NCI-H128 (cell line): ENCODE measurements around the gene ECI1.

ENCODE experiments used
- DNase-seq: peaks from one replicate; lab custom pipeline; 2025; ENCODE audit not compliant: unreplicated experiment; lab: John Stamatoyannopoulos, UW

Gene ECI1

GRCh38 chr16:2197765-2198164 lies 53.6 kb downstream of the ECI1 start:
- no peak for DNase-seq

GRCh38 chr16:2196981-2197511 lies 54.3 kb downstream of the ECI1 start:
- DNase-seq, result no peak

- DNase-seq, result no peak
These were observed 55.0 kb downstream of the ECI1 start, which contains the start of gene CASKIN1 for GRCh38 chr16:2196162-2196980. CASKIN1 (minus strand) TSS chr16:2196605; CDS start chr16:2196432, 173 bp downstream.

- no peak for DNase-seq
These were observed 55.8 kb downstream of the ECI1 start for GRCh38 chr16:2195322-2196161.

GRCh38 chr16:2194852-2195321 lies 56.5 kb downstream of the ECI1 start:
- no peak for DNase-seq

- DNase-seq, result no peak
These were observed 57.1 kb downstream of the ECI1 start for GRCh38 chr16:2194166-2194834.

GRCh38 chr16:2191446-2191706 lies 60.0 kb downstream of the ECI1 start:
- no peak for DNase-seq

- no peak for DNase-seq
These were observed 60.5 kb downstream of the ECI1 start for GRCh38 chr16:2190659-2191445.

GRCh38 chr16:2190002-2190658 lies 61.3 kb downstream of the ECI1 start:
- DNase-seq, result no peak
